Stimulated activated naive CD4-positive, alpha-beta T cell (primary cell): ENCODE data around the gene RSPO4.
"Not testable (repeated sequence)": the region's sequence is repeated elsewhere in the genome, so short reads cannot be mapped to it uniquely, and the experiment has no call there.

Source experiments
- DNase-seq, 6 experiments: peaks; one replicate each; lab custom pipeline; 2025; lab: John Stamatoyannopoulos, UW

Gene RSPO4

DNA sequence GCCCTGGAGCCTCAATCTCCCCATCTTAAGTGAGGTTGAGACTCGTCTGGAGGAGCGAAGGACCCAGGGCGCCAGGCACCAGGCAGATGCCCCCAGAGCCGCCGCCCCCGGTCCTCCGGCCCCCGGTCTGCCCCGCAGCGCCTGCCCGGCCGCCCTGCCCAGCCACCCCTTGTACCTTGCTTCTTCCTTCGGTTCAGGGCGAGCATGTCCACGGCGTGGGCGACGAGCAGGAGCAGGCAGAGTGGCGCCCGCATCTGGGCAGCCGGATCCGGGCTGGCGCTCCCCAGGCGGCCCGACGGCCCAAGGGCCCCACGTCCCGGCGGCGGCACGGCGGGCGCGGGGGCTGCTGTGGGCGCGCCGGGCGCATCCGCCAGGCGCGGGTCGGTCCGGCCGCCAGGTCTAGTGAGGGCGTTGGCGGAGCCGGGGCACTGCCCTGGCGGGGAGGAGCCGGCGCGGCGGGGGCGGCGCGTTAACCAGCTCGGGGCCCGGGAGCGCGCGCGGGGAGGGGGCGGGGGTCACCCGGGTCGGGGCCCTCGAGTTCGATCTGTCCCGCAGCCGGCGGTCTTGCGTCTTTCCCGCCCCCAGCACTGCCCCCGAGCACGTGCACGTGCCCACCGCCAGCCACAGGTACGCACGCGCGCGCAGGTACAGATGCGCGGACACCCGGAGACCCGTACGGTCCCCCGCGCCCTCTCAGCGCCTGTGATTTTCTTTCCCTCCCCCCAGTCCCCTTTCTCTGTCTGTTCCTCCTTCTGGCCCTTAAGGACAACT is at the start of gene RSPO4:
Gene RSPO4 (minus strand): TSS at position 401 of the 771 bp plus-strand sequence. CDS start 147 bp downstream, at position 254.
- DNase-seq = no peak

DNA sequence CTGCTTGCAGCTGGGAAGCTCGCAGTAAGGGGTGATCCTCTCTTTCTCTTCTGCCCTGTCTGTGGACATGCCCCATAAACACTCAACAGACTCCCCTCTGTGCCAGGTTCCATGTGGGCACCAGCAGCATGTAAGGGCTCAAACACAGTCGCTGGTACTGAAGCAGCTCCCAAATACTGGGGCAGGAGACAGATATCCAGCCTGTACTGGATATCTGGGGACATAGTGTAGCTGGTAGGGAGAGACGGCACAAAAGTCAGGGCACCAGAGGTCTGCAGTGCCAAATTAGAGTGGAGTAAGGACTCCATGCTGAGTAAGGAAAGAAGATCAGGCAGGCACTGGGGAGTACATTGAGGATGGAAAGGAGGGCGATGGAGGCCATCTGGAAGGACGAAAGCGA is 48.3 kb upstream of the RSPO4 start:
- no peak for DNase-seq

DNA sequence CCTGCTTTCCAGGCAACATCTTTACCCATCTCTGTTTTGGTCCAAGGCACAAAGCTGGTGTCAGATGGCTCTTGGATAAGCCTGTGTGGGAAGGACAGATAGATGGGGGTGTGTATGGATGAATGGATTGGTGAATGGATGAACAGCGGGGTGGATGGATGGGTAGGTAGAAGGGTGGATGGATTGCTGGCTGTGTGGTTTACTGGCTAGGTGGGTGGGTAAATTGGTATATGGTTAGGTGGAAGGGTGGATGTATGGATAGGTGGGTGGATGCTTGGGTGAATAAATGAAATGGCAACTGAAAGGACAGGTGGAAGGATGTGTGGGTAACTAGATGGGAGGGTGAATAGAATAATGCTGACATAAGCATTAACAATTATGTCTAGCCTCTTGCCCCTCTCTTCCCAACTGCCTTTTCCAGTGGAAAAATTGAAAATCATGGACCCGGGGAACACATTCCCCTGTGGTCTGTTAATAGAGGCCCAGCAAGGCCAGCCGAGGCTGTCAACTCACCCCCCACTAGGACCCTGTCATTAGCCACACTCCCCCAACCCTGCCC is 43.8 kb upstream of the RSPO4 start:
- no peak for DNase-seq

DNA sequence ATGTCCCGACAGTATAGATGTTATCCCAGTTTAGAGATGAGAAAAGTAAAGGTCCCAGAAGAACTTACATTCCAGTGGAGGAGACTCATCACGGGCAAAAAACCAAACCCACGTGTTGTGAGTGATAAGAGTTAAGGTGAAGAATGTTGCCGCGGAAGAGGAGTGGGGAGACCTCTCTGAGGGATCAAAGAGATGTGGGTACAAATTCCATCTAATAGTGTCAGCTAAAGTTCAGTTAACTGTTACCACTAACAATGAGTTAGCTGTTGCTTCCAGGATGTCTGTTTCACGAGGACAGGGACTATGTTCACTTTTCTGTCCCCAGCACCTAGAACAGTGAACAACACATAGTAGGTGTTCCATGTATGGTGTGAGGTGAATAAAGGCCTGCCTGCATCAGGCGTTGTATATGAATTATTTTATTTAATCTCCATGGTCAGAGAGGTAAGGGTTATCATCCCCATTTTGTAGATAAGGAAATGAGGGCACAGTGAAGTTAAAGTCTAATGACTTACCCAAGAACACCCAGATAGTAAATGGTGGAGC is 39.8 kb upstream of the RSPO4 start:
- DNase-seq = no peak

DNA sequence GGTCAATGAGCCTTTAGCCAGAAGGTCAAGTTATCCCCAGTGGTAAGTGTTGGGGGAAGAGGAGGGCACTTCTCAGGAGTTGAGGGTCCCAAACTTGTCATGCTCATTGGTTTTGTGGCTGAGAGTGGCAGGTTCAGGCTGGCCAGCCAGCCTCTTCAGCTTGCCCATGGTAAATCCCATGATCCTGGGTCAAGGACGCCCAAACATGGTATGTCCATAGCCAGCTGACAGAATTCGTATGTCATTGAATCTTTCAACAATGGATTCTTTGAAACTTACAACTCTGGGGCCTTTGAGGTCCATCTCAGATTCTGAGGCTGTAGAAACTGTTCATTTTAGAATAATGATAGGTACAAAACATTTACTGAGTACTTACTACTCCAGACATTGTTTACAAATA is 36.1 kb upstream of the RSPO4 start:
- DNase-seq = no peak

DNA sequence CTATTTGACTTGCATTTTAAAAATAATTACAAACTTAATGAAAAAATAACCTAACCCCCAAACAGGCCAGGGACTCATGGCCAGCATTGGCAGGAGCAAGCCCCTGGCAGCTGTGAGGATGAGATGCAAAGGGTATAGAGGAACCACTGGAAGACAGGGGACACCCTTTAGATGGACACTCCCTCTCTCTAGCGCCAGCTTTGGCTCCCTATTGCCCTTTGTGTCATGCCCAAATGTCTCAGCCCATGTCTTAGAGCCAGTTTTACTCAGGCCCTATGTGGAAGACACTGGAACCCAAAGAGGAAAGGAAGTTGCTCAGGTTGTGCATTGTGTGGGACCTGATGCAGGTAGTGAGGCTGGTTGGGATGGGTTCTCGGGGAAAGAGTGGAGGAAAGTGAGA is 34.9 kb upstream of the RSPO4 start:
- DNase-seq = no peak

DNA sequence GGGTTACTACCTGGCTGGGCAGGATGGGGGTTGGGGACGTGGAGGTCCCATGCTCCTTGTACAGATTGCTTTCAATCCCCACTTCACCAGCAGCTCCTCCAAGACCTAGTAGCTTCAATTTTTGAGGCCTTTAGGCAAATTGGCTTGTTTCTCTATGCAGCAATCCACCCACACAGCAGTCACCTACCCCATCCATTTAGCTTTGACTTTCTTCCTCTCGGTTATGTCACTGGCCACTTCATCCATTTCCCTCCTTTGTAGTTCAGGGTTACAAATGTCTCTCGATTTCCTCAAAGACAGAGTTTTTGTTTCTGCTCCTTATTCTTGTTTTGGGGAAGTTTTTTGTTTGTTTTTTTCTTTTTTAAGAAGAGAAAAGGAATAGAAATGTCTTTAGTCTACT is 33.4 kb upstream of the RSPO4 start:
- no peak for DNase-seq

DNA sequence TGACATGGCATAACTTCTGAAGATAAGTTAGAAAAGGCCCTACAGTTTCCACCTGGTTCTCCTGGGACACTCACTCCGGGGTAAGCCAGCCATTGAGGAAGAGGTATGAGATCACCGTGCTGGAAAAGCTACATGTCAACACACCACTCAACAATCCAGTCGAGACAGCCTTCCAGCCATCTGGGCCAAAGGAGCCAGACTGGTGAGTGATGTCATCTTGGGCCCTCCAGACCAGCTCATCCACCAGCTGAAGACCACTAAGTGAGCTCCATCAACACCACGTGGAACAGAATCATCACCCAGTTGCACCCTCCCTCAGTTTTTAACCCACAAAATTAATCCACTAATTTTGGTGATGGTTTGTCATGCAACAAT is 32.3 kb upstream of the RSPO4 start:
- DNase-seq = no peak

DNA sequence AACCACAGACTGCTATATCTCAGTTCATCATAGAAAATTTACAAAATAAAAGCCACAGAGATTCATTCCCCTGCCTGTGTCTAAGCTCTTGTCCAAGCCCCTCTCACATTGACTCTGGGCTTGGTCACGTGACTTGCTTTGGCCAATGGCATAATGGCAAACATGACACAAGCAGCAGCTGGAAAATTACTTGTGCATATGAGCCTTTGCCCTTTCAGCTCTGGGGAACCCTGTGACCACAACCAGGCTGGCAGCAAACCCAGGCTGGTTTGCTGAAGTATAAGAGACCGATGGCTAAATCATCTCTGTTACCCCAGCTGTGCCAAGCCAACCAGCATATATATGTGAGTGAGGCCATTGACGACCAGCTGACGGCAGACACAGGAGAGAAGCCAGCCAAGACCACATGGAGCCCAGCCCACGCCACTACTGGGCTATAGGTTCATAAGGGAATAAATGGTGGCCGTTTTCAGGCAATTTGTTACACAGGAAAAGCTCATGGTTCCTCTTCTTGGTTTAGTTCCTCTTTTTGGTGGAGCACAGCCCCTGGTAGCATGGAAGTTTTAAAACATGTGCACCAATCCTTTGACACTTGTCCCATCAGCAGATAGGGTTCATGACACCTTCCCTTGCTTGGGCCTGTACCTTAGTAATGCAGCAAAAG is 31.8 kb upstream of the RSPO4 start:
- no peak for DNase-seq

DNA sequence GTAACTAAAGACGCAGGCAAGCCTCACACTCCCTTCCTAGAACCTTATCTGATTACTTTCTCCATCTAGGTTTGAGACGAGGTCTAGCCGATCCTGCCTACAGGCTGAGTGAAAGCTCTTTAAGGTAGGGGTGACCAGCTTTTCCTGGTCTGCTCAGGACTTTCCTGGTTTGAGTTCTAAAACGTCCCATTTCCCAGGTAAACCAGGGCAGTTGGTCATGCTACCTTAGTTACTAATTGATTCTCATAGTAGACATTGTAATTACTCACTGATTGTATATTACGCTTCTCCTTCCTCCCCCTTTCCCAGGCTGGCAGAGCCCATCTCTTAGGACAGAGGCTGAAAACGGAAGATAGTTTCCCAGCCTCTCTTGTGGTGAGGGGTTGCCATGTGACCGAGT is 27.9 kb upstream of the RSPO4 start:
- no peak for DNase-seq

DNA sequence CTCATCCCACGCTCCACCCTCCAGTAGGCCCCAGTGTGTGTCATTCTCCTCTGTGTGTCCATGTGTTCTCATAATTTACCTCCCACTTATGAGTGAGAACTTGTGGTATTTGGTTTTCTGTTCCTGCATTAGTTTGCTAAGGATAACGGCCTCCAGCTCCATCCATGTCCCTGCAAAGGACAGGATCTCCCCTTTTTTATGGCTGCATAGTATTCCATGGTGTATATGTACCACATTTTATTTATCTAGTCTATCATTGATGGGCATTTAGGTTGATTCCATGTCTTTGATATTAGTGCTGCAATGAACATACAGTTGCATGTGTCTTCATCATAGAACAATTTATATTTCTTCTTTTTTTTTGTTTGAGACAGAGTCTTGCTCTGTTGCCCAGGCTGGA is 24.1 kb upstream of the RSPO4 start:
- not testable (repeated sequence) for DNase-seq

DNA sequence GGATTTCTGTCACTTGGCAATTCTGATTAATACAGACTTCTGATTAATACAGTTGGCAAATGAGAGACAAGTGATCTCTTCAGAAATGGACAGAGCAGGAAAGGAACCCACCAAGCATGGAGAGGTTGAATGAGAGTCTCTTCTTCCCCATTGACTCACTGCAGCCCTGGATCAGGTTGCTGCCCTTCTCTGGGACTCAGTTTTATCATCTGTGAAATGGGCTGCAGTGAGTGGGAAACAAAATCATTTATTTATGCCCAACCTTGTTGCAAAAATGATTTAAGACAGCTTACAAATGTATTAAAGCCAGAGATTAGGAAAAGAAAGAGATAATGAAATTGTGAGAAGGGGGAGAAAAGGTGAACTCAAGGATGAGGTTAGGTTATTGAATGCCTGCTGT is 20.8 kb upstream of the RSPO4 start:
- DNase-seq = no peak

DNA sequence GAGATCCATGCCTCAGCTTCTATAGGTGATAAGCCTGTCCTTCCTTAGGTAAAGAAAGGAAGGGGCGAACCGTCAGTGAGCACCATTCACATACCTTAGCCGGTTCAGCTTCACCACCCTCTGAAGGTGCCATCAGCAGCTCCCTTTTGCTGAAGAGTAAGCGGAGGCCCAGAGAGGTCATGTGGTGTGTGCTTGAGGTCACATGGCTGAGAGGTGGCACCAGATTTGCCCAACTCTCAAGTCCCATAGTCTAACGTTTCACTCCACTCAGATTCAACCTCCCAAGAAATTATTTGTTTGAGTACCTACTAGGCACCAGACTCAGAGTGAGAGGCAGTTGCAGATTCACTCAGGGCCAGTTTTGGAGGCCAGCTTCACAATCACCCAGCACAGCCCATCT is 18.5 kb upstream of the RSPO4 start:
- DNase-seq = no peak

DNA sequence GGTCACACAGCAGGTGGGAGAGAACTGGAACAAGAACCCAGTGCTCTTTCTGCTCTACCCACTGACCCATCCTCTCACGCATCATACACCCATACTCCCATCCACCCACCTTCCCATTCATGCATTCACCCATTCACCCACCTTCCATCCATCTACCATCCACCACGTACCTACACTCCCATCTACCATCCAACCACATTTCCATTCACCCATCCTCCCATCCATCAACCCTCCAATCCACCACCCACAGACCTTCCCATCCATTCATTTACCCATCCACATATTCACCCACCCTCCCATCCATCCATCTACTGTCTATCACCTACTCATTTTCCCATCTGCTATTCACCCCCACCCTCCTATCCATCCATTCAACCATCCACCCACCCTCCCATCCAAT is 17.2 kb upstream of the RSPO4 start:
- DNase-seq = no peak

DNA sequence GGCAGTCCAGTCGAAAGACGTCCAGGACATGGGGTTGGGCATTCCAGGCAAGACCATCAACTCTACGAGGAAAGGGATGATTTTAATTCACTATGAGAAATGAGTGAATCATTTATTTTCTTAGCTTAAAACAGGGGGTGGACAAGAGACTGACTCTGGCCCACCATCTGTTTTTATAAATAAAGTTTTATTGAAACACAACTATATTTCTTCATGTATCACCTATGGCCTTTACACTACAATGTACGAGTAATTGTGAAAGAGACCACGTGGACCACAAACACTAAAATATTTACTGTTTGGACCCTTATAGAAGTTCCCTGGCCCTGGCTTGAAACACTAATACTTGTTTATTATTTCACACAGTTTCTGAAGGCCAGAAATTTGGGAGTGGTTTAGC is 15.6 kb upstream of the RSPO4 start:
- DNase-seq = no peak

DNA sequence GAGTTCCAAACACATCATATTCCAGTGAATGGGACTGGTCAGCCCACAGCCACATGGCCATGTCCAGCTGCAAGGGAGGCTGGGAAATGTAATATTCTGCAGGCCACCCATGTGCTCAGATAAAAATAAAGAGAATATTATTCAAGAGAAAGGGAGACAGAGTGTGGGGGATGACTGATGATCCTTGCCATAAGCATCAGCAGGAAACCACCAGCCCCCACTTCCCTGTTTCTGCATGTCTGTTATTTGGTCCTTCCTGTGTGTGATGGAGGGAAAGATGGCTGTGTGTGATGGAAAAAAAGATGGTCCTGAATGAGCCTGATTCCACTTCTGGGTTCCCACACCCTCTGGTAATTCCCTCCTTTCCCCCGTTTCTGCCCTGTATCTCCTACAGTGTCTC is 13.1 kb upstream of the RSPO4 start:
- no peak for DNase-seq

DNA sequence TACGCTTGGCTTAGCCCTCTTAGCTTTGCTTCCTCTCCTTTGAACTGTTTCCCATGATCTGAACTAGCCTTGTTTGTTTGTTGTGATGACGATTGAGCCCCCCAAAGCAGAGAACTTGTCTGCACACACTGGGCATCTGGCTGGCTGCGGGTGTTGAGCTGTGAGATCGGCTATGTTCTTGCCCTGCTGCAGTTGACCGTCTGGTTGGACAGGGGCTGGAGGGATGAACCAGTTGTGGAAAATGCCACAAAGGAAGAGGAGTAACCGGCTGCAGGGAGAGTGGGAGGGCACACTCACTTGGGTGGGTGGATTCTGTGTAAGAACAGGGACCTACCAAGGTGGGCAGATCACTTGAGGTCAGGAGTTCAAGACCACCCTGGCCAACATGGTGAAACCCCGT is 12.4 kb upstream of the RSPO4 start:
- DNase-seq = no peak

DNA sequence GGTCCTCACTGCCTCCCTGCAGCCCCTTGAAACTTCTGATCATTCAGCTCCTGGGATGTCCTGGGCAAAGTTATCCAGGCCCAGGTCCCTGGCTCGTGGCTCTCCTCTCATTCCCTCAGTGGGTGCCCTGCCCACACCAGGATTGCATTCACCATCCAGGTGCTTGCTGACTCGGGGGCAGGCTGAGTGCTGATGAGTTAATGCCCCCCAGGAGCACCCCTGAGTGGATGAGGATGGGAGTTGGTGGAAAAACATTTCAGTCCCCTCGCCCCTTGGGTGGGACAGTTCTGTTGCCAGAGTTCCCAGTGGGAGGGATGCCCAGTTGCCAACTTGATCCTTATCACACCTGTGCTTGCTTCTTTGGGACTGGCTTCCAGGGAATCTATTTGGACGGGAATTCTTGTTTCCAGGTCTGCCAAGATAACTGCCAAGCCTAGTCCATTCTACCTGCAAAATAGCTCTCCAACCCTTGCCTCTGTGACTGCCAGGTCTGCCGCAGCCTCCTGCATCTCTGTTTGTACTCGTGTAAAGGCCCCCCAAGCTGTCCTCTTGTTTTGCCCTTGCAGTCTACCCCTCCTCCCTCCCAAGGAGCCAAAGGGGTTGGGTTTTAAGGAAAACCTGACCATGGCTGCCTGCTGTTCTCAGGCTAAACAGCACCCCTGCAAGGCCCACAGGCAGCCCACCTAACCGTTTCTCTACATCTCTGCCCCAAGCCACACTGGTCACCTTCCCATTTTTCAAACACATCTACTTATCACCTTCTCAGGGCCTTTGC is 11.6 kb upstream of the RSPO4 start:
- no peak for DNase-seq

DNA sequence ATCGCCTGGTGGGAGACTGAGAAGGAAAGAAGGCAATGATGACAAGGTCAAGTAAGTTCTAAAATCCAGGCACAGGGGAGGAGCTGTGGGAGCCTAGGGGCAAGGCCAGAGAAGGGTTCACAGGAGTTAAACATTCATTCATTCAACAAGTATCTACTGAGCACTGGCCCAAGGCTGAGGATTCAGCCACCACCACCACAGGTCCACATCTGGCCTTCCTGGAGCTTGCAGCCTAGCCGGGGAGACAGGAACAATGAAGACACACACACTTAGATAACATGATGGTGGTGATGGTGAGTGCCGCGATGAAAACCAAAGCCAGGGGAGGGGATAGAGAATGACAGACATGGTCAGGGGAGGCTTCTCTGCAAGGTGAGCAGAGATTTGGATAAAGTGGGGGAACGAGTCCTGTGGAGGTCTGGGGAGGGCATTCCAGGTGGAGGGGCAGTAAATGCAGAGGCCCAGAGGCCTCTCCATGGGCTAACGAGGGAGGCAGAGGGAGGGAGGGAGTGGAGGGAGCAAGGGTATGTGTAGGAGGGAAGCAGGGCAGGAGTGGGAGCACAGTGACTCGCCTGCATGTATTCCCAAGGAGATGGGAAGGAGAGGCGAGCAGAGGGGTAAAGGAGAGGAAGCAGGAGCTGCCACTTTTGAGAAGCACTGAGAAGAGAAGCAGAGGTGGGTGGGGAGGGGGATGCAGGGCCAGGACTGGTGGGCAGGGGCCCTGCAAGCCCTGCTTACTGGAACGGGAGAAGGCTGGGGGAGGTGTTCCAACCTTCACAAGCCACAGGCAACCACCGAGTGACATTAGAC is 10.5 kb upstream of the RSPO4 start:
- DNase-seq = no peak

DNA sequence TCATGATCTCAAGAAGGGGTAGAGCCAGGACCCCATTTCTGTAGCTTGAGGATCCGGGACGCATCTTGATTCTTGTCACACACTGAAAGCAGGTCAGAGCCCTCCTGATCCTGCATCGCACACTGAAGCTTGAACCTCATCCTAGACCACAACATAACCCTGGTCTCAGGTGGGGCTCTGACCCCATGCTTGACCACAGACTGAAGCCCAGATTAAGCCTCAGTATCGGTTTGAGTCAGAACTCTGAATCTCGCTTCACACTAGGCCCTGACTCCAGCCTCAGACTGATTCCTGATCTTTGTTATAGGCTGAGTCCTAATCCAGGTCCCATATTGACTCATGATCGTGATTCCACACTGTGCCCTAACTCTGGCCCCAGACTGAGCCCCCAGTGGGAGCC is 8.5 kb upstream of the RSPO4 start:
- no peak for DNase-seq

DNA sequence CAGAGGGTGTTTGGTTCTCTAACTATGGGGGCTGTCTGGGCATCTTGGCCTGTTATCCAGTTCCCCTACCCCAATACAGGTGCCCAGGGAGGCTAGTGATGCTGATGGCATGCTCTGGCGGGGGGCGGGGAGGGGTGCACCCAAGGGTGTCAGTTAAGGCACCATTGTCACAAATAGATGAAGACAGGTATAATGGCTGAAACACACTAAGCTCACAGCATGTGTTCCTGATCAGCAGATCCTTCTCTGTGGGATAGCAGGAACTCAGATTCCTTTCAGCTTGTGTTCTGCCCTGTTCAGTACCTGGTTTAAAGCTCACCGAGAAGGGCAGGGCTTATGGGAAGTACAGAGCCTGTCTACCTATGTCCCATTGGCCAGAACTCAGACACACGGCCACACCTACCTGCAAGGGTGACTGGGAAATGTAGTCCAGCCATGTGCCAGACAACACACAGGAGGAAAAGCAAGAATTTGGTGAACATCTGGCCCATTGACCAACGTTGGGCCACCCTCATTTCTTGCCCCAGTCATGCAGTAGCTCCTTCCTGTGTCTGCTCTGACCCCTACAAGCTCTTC is 3.4 kb upstream of the RSPO4 start:
- peak in 1 of 6 experiments; percentile 10 for DNase-seq
